ENCODE results near the gene TOLLIP.
"Not testable (repeated sequence)": the region's sequence is repeated elsewhere in the genome, so short reads cannot be mapped to it uniquely, and the experiment has no call there.

GRCh38 chr11:1358931-1359330, 49.5 kb upstream of the TOLLIP start:
- TF ChIP-seq EZH2phosphoT487 (IDR thresholded peaks at IDR 0.05; ENCODE audit: borderline replicate concordance, low read length): not testable (repeated sequence)
- TF ChIP-seq, protein P1, sequence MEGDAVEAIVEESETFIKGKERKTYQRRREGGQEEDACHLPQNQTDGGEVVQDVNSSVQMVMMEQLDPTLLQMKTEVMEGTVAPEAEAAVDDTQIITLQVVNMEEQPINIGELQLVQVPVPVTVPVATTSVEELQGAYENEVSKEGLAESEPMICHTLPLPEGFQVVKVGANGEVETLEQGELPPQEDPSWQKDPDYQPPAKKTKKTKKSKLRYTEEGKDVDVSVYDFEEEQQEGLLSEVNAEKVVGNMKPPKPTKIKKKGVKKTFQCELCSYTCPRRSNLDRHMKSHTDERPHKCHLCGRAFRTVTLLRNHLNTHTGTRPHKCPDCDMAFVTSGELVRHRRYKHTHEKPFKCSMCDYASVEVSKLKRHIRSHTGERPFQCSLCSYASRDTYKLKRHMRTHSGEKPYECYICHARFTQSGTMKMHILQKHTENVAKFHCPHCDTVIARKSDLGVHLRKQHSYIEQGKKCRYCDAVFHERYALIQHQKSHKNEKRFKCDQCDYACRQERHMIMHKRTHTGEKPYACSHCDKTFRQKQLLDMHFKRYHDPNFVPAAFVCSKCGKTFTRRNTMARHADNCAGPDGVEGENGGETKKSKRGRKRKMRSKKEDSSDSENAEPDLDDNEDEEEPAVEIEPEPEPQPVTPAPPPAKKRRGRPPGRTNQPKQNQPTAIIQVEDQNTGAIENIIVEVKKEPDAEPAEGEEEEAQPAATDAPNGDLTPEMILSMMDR (IDR thresholded peaks at IDR 0.05; ENCODE audit: low read depth, low read length, poor library complexity, severe bottlenecking): not testable (repeated sequence)

Measured in DOHH2 (cell line).